ENCODE data around the gene ALK. TPM values are rescaled to one million over a fixed set of nuclear protein-coding genes. Genes with fewer than 3 reads are reported as not detected.

The ALK gene
- total RNA-seq, 1 experiment from 2014 or later, result 0.06 TPM

DNA sequence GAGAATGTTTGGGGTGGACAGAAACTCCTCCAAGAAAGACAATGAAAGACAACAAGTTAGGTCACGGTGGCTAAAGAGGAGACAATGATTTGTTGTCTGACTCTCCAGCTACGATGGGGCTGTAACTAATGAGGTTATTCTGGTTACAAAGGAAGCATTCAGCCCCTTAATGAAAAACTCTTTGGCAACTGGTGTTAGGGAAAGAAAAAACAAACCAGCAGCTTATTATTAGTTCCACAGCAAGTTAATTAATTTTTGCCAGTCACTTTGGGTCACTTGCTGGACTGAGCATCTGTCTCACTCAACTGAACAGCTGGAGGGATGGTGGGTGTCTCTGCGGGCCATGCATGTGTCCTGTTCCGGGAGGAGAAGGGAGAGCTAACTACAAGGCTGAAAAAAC lies 263.7 kb downstream of the ALK start:
- DNase-seq (ENCODE audit: low read depth), result no peak

DNA sequence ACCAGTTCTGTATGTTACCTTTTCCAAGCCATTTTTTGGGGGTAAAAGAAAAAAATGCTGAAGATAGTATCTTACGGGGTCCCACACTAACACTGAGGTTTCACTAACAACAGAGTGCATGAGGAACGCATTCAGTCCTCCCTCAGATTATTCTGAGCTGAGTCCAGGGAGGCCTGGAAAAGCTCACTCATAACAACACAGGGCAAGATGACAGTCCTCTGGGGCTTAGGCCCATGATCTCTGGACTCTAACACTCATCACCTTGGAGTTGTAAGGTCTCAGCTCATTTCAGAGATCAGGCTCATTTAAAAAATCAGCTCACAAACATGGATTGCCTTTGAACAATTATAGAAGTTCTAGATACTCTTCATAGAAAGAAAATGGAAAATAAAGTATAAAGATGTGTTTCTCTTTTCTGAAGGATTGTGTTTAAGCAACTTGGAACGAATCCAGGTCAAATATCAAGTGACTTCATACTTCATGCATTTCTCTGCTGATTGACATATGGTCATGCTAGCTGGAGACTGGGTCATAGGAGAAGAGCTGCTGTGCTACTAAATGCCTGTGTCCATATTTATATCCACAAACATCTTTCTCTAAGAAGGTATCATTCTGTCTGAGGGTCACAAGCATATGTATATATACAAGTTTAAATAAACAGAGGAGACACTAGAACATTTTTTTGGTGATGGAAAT lies 265.8 kb downstream of the ALK start:
- peak; percentile 34 for DNase-seq (ENCODE audit: low read depth)

DNA sequence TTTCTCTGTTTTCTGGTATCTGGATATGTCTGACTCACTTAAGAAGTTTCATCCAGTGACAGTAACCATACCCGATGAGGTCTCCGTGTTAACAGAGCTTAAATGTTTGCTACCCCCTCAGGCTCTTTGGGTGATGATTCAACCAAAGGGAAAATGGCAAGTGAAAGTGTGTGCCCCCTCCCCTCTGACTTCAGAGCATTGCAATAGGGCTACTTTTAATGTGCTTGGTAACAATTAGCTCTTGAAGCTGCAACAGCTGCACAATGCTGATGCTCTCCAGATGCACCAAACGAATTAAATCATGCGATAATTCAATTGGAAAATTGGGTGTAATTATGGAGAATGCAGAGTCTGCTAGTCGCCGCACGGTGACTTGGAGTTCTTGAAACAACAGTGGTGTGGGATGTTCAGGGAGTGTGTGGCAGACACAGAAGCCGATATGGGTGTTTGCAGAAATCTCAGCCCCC lies 270.7 kb downstream of the ALK start:
- no peak for DNase-seq (ENCODE audit: low read depth)

DNA sequence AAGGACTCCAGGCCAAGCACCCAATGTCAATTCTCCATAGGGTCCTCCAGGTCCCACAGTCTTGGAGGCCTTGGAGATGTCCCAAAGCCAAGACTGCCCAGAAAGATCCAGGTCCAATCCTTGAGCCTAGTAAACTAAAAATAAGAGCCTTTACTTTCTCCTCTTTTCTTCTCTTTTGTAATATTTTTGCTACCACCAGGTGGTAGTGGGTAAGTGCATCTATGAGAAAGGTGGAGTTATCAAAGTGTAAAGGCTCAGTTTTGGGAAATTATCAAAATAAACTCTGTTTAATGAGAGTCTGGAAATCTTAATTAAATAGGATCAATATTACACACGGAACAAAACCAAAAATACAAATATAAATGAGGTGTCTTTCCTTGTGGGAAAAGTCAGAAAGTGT lies 276.4 kb downstream of the ALK start:
- DNase-seq (ENCODE audit: low read depth), result no peak

DNA sequence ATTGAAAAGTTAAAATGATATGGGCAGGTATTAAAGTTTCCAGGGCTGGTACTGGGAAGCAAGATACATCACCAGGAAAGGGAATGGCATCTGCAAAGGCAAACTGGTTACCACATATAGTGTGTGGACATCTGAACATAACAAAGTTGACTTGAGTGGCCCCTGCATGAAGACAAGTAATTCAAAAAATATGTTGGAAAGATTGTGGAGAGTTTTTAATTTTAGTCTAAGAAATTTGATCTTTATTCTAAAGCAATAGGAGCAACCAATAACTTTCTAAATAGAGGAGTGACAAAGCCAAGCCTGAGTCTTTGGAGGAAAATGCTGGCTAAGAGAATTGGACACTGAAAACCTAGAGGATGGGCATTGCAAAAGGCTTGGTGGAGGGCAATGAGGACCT lies 278.2 kb downstream of the ALK start:
- no peak for DNase-seq (ENCODE audit: low read depth)

DNA sequence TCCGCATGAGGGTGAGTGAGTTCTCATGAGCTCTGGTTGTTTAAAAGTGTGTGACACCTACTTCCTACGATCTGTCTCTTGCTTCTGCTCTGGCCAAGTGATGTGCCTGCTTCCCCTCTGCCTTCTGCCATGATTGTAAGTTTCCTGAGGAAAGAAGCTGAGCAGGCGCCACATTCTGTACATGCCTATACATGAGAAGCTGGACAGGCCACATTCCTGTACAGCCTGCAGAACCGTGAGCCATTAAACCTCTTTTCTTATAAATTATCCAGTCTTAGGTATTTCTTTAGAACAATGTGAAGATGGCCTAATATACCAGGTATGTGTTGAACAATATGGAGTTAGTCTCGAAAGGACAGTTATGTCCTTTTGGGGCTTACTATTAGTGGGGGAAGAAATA lies 281.0 kb downstream of the ALK start:
- no peak for DNase-seq (ENCODE audit: low read depth)

DNA sequence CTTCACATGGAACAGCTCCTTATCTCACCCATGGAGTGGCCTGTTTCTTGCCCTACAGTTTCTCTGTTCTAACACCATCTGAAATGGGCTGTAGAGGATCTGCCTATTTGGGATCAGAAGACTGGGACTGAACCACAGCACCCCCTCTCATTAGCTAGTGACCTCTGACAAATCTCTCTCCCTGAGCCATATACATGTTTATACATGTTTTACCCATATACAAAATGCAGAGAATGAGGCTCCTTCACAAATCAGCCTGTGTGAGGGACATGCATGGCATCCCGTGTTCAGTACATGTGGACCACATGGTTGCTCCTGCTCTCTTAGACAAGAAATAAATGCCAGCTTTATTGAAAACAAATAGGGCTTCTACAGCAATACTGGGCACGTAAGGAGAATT lies 282.7 kb downstream of the ALK start:
- DNase-seq (ENCODE audit: low read depth), result no peak

DNA sequence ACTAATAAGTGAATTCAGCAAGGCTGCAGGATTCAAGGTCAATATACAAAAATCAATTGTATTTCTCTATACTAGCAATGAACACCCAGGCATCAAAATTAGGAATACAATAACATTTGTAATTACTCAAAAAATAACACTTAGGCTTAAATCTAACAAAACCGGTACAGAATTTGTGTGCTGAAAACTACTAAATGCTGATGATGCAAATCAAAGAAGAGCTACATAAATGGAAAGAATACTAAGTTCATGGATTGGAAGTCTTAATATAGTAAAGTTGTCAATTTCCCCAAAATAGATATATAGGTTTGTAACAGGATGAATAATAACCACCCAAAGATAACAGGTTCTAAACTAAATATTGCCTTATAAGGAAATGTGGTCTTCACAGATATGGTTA lies 286.5 kb downstream of the ALK start:
- no peak for DNase-seq (ENCODE audit: low read depth)

DNA sequence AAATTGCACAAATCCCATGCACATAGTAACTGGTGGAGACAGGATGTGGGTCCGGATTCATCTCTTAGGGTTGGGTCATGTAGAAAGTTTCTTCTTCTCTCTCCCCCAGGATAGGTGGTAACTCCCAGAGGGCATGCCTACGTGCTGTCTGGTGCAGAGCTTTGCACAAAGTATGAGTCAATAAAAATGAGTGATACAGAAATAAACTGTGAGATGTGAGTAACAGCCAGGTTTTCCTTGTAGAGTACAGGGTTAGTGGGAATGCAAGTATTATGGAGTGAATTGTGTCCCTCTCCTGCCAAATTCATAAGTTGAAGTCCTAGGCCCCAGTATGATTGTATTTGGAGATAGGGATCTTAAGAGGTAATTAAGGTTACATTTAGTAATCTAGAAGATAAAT lies 289.4 kb downstream of the ALK start:
- DNase-seq (ENCODE audit: low read depth), result peak; percentile 81

DNA sequence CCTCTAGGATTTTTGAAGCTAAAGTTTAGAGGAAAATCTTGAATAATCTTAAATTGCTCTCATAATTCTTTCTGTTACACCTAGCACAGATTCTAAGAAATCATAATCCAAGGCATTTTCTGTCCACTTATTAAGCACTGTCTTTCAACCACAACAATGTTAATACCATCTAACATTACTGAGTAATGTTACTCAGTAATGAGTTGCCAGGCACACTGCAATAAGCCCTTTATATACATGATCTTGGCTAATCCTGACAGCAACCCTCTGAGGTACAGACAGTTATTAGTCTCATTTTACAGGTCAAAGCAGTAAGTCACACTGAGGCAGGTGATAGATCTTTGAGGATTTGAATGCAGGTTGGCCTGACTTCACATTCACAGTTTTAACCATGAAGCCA lies 291.9 kb downstream of the ALK start:
- peak; percentile 21 for DNase-seq (ENCODE audit: low read depth)

DNA sequence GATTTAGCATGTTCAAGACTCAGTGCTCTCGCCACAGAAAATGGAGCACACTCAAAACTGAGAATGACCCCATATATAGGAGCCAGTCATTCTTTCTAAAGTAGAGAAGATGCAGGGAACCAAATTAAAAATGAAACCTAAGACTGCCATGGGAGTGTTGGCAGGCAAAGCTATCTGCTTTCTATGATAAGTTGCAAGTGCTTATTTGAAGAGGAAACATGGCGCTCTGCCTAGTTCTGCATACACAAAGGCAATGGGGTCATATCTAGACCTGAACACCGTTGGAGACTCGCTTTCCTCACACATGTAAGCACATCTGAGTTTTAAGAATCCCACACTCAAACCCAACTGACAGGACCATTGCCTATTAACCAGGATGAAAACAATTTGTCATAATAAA lies 292.5 kb downstream of the ALK start:
- no peak for DNase-seq (ENCODE audit: low read depth)

DNA sequence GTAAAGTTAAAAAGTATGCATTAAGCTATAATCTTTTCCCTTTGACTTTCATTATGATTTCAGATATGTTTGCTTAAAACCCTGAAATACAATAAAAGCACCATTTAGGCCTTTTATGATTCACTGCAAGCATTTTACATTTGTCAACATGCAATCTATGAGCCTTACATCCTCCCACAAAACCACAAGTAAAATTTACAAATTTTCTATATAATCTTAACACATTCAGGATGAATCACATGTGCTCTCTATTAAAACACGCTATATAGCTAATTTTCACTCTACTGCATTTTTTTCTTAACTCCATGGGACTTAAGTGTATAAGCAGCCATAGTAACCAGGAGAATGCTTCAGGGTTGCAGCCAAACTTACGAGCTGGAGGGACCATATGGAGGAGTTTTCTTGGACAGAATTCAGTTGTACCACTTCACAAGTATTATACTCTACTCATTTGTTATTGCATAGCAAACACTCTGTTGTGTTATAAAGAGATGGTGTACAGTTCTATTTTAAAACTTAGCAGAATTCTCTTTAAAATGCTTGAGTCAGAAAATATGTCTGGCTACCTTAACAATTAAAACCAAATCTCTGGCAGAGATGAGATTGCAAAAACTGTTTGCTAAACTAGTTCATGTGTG lies 293.2 kb downstream of the ALK start:
- DNase-seq (ENCODE audit: low read depth), result no peak

DNA sequence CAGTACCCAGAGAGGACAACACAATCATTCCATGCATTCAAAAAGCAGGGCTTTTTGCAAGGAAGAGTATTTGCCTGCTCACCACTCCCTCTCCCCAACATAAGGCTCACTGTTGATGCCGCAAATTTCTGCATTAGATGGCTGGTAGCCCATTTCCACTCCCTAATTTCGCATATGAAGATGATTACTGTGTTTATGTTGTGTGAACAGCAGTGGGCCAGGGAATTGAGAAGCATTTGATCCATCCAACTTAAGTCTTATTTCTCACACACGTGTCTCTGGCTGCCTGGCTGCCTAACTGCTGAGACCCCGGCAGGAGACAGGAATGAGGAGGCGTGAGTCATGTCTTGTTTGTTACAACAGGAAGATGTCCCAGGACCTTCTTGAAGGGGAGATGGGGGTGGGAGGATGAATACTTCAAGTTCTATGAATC lies 294.1 kb downstream of the ALK start:
- DNase-seq (ENCODE audit: low read depth), result peak; percentile 72

DNA sequence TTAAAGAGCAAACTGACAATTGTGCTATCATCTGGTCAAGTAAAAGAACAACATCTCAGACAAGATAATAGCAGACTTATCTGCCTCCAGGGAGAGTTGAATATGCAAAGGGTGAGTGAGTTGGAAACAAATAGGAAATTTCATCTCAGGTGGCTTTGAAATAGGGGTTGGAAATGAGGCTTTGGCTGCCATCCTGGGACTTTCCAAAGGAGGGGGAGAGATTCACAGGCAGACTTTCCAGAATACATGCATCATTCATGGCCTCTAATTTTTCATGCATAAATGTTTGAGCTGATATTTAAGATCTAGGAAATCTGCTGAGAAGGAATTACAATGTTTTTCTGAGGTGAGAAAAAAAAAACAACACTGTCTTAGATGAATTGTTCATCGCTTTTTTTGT lies 300.5 kb downstream of the ALK start:
- no peak for DNase-seq (ENCODE audit: low read depth)

DNA sequence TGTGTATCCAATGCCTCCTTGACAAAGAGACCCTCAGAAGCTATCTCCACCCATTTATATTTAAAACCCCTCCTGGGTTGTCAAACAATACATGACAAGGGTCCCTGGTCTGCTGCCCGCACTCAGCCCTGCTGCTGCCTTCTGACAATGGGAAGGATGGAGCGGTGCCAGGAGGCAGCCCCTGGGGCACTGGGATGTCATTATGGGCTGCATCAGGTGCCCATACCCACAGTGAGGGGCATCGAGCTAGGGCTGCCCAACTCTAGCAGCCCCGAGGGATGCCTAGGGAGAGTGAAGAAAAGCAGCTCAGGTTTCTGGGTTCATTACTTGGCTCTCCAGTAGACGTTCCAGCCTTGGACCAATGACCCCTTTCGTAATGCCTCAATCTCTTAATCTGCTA lies 301.7 kb downstream of the ALK start:
- no peak for DNase-seq (ENCODE audit: low read depth)

DNA sequence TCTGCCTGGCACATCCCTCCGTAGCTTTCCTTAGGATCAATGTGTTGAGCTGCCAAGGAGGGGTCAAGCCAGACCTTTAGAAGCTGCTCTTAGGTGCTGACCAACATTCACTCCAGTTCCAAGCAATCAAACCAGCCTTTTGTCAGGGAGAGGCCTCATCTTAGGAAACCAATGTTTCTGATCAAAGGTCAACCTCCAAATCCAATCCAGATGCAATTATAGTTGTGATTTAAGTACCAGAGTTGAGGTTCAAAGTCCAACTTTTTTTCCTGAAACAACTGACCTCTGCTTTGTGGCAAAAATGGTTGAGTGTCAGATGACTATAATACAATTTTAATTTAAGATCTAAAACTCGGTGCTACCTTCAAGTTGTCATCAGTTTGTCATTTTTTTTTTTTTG lies 303.4 kb downstream of the ALK start:
- DNase-seq (ENCODE audit: low read depth), result no peak

DNA sequence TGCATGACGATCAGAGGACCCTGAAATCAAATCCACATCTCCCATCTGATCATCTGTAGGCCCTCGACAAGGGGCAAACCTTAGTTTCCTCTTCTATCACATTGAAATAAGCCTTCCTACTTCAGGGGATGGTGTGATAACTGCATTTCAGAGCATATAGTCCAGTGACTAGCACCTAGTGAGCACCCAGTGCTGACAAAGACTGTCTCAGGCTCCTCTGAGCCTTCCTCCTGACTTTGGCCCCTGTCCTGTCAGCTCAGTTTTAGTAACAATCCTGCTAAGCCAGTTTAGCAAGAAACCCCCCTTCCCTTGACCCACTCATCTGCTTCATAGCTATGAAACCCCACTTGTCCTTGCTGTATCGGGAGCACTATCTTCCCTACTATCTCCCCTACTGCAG lies 304.0 kb downstream of the ALK start:
- DNase-seq (ENCODE audit: low read depth), result no peak

DNA sequence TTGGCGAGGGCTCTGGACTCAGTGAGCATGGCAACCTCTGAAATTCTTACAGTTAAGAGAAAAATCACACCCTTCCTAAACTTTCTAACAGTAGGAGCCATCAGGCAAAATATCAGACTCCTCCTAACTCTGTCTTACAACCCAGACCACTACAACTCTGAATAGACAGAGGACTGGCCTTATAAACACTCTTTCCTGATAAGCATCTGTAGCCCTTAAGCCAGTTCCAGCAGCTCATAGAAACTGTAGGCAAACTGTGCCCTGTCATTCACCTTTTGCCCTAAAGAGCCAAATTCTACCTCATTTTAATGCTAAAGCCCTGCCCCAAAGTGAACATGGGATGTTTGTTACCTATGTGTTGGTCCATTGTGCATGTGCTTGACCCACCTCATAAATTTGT lies 304.8 kb downstream of the ALK start:
- no peak for DNase-seq (ENCODE audit: low read depth)

DNA sequence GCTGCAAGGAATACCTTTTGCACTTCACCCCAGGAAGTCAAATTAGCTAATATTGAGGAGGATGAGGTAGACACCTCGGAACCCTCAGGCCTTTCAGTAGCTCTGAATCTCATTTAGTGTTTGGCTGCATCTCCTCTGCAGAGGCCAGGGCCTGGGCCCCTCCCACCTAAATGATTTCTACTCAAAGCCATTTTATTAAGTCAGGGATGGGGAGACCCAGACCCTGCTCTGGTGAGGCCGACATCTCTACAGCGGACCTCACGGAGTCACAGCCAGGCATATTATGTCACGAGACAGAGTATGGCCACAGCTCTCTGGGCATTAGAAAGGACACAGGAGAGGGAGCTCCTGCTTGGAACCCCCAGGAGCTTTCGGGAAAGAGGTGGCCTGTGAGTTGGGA lies 305.5 kb downstream of the ALK start:
- DNase-seq (ENCODE audit: low read depth), result no peak

DNA sequence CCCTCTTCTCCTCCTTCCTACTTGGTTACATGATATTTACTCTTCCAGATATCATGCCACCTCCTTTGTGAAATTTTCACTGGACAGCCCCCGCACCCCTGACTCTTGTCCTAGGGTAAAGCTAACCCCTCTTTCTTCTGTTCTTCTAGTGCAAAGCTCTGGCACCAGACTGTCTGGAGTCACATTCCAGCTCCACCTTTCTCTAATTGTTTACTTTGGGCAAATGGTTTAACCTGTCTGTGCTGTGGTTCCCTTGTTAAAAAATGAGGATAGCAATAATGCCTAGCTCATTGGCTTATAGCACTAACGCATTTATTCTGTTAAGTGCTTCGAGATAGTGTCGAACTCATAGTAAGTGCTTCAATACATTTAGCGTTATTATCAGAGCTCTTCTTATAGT lies 306.2 kb downstream of the ALK start:
- DNase-seq (ENCODE audit: low read depth), result no peak

DNA sequence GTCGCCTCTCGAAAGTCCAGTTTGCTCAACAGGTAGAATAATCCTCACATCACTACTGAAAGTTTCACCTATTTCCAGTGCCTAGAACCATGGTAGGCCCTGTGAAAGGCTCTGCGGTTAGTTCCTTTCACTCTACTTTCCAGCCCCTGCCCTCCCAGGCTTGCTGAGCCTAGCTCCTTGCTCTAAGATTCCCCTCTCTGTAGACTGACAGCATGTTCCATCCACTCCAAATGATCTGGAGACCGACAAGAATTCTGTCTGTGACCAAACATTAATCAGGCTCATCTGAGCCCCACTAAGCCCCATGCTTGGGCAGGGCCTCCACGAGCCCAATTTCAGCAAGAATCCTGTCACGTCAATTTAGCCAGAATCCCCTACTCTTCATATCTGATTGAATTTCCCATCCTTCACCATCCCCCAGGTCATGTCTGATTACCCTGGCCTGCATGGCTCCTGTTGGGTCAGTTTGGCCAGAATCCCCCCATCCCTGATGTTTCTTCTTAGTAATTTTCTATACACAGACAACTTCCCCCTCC lies 307.0 kb downstream of the ALK start:
- no peak for DNase-seq (ENCODE audit: low read depth)

DNA sequence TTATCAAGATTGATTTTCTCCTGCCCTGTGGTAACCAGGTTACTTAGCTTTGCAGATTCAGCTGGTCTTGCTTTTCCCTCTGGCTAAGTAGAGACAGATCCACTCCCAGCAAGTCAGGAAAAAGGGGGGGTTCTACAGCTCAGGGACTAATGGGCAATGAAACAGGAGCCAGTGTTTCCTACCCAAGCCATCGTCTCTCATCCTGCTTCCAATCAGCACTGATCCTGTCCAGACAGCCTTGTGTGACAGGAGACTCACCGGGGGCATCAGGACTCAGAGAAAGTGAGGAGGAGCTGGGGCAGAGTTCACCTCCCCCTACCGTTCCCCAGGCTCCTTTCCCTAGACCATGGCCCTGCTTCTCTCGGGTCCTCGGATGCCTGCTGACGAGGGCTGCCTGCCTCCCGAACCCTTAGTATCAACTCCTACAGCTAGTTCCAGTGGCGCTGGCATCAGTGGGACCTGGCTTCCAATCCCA lies 307.6 kb downstream of the ALK start:
- DNase-seq (ENCODE audit: low read depth), result no peak

DNA sequence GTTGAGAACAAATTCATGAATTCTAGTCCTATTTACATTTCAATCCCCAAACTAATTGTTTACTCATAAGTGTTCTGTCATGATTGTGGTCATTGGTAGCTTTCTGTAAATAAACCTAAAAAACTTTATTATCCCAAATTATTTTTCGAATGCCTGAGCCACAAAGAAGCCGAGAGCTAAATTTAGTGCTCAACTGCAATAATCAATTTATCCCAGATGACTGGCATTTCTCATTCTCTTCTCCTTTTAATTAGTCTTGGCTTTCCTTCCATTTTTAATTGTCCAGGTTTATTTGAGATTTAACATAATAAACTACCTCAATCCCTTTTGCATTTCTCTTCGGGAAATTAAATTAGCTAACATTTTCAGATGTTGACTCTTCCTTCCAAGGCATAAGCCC lies 308.3 kb downstream of the ALK start:
- DNase-seq (ENCODE audit: low read depth), result no peak

Data from LHCN-M2 (cell line).